Left ventricle myocardium inferior (tissue), 1 donor: ENCODE results near the gene NUDT22. TPM values are rescaled to one million over a fixed set of nuclear protein-coding genes. Genes with fewer than 3 reads are reported as not detected.

ENCODE experiments used
- DNase-seq: peaks from one replicate; pipeline ENCODE4 v3.0.0-alpha.2; 2020
- H3K27ac ChIP-seq: fragments of 200-600 bp; replicated peaks from 2 replicates; pipeline ENCODE4 v1.8.0; 2021
- H3K27me3 ChIP-seq: fragments of 200-600 bp; 2 replicates; pipeline ENCODE4 v1.8.0; 2021; ENCODE audit warnings: low read depth
- H3K36me3 ChIP-seq: fragments of 200-600 bp; 2 replicates; pipeline ENCODE4 v1.8.0; 2021
- H3K4me1 ChIP-seq: fragments of 200-600 bp; 2 replicates; pipeline ENCODE4 v1.8.0; 2021
- H3K4me3 ChIP-seq: fragments of 200-600 bp; 2 replicates; pipeline ENCODE4 v1.8.0; 2021; ENCODE audit warnings: mild to moderate bottlenecking, moderate library complexity
- H3K9me3 ChIP-seq: fragments of 200-600 bp; replicated peaks from 2 replicates; pipeline ENCODE4 v1.8.0; 2021
- CTCF ChIP-seq: fragments of 200-600 bp; IDR thresholded peaks from 2 replicates; pipeline ENCODE4 v1.8.0; 2021; ENCODE audit warnings: antibody characterized with exemption, mild to moderate bottlenecking, borderline replicate concordance
- intact Hi-C: fragments of 100-400 bp; cut with micrococcal nuclease; formaldehyde crosslinking; loops from one replicate; pipeline ENCODE4 v1.11.0; 2022
- total RNA-seq: library from RNA; stranded (reverse); fragmentation: NEBNext Ultra II Directional; extraction: Animal tissue kit (Norgen Biotek cat#: 25700); gene quantifications from one replicate; pipeline ENCODE4 v1.2.1, GENCODE V29; 2021
- donor health status: DM: no; HTN: yes; CAD: no; lungs with severe emphysema.

NUDT22 gene
- total RNA-seq, 1 donor from 2014 or later = 65.2 TPM

- peak overlapping the region; percentile 98 for H3K27ac ChIP-seq
- peak; percentile 16 for TF ChIP-seq CTCF
- DNase-seq = peak; percentile 60
- H3K27me3 ChIP-seq = no peaks in the 10 kb centered on the region
- intact Hi-C loops = no loop called here
- peaks cover 32% of the 10 kb centered on the region for H3K36me3 ChIP-seq
- peak overlapping the region; percentile 85 for H3K4me3 ChIP-seq
- H3K4me1 ChIP-seq = peaks cover 57% of the 10 kb centered on the region
- no peaks in the 10 kb centered on the region for H3K9me3 ChIP-seq
Measured at GRCh38 chr11:64268025-64268892, 42.2 kb downstream of the NUDT22 start.

GRCh38 chr11:64268893-64269539 lies 42.9 kb downstream of the NUDT22 start:
- peak; percentile 71 for DNase-seq
- peak overlapping the region; percentile 98 for H3K27ac ChIP-seq
- H3K27me3 ChIP-seq = no peaks in the 10 kb centered on the region
- peaks cover 24% of the 10 kb centered on the region for H3K36me3 ChIP-seq
- H3K4me3 ChIP-seq = peak overlapping the region; percentile 85
- no peaks in the 10 kb centered on the region for H3K9me3 ChIP-seq
- peaks cover 64% of the 10 kb centered on the region for H3K4me1 ChIP-seq
- intact Hi-C loops = no loop called here
- TF ChIP-seq CTCF = no peak

GRCh38 chr11:64269540-64270220 lies 43.6 kb downstream of the NUDT22 start:
- Histone ChIP-seq H3K4me1 (peaks cover 64% of the 10 kb centered on the region), H3K36me3 (peaks cover 19% of the 10 kb centered on the region), H3K9me3 (no peaks in the 10 kb centered on the region), H3K27me3 (no peaks in the 10 kb centered on the region), H3K27ac (peak overlapping the region; percentile 98), H3K4me3 (peak overlapping the region; percentile 85)
- DNase-seq = peak; percentile 98
- intact Hi-C loops = no loop called here
- TF ChIP-seq CTCF = no peak

GRCh38 chr11:64275031-64275800 lies 49.1 kb downstream of the NUDT22 start:
- DNase-seq = no peak
- H3K27ac ChIP-seq = no peak overlapping the region
- peaks cover 36% of the 10 kb centered on the region for H3K4me1 ChIP-seq
- no peak for TF ChIP-seq CTCF
- no peaks in the 10 kb centered on the region for H3K9me3 ChIP-seq
- H3K27me3 ChIP-seq = no peaks in the 10 kb centered on the region
- intact Hi-C loops = no loop called here
- no peak overlapping the region for H3K4me3 ChIP-seq
- H3K36me3 ChIP-seq = peaks cover 36% of the 10 kb centered on the region

- H3K36me3 ChIP-seq = peaks cover 40% of the 10 kb centered on the region
- no peak for DNase-seq
Measured at GRCh38 chr11:64275841-64276240, 49.8 kb downstream of the NUDT22 start.

More at GRCh38 chr11:64275841-64276240, 49.8 kb downstream of the NUDT22 start:
- H3K4me3 ChIP-seq = no peak overlapping the region
- no peaks in the 10 kb centered on the region for H3K27me3 ChIP-seq
- peaks cover 32% of the 10 kb centered on the region for H3K4me1 ChIP-seq
- H3K27ac ChIP-seq = no peak overlapping the region
- intact Hi-C loops = no loop called here
- TF ChIP-seq CTCF = no peak
- H3K9me3 ChIP-seq = no peaks in the 10 kb centered on the region
